Activated naive CD8-positive, alpha-beta T cell (primary cell): ENCODE results near the gene BCL10.
A peak's percentile ranks its signal among the peaks of the same experiment; 100 is the strongest.
"Not testable (repeated sequence)": the region's sequence is repeated elsewhere in the genome, so short reads cannot be mapped to it uniquely, and the experiment has no call there.

Source experiments
- H3K27ac Mint-ChIP-seq: one replicate; pipeline ENCODE4 v1.8.0; 2021; ENCODE audit warnings: mixed read lengths
- H3K27me3 Mint-ChIP-seq: one replicate; pipeline ENCODE4 v1.8.0; 2021; ENCODE audit warnings: mixed read lengths
- H3K36me3 Mint-ChIP-seq: one replicate; pipeline ENCODE4 v1.8.0; 2021; ENCODE audit warnings: mixed read lengths
- H3K4me1 Mint-ChIP-seq: one replicate; pipeline ENCODE4 v1.8.0; 2021; ENCODE audit warnings: low read depth, mixed read lengths
- H3K4me3 Mint-ChIP-seq: one replicate; pipeline ENCODE4 v1.8.0; 2021; ENCODE audit warnings: mild to moderate bottlenecking, mixed read lengths
- H3K9me3 Mint-ChIP-seq: one replicate; pipeline ENCODE4 v1.8.0; 2021; ENCODE audit warnings: low read depth, mixed read lengths

Gene BCL10

GRCh38 chr1:85262985-85263384 lies 13.4 kb downstream of the BCL10 start:
- H3K4me1 Mint-ChIP-seq = peaks cover 17% of the 10 kb centered on the region
- H3K27ac Mint-ChIP-seq = no peak overlapping the region
- H3K36me3 Mint-ChIP-seq = peaks cover 4% of the 10 kb centered on the region
- H3K9me3 Mint-ChIP-seq = no peaks in the 10 kb centered on the region
- no peak overlapping the region for H3K4me3 Mint-ChIP-seq
- no peaks in the 10 kb centered on the region for H3K27me3 Mint-ChIP-seq

GRCh38 chr1:85259912-85260274 lies 16.5 kb downstream of the BCL10 start:
- Mint-ChIP-seq H3K9me3 (no peaks in the 10 kb centered on the region), H3K27me3 (no peaks in the 10 kb centered on the region), H3K36me3 (peaks cover 14% of the 10 kb centered on the region), H3K4me3 (peak overlapping the region; percentile 96), H3K27ac (peak overlapping the region; percentile 80), H3K4me1 (peaks cover 37% of the 10 kb centered on the region)

DNA sequence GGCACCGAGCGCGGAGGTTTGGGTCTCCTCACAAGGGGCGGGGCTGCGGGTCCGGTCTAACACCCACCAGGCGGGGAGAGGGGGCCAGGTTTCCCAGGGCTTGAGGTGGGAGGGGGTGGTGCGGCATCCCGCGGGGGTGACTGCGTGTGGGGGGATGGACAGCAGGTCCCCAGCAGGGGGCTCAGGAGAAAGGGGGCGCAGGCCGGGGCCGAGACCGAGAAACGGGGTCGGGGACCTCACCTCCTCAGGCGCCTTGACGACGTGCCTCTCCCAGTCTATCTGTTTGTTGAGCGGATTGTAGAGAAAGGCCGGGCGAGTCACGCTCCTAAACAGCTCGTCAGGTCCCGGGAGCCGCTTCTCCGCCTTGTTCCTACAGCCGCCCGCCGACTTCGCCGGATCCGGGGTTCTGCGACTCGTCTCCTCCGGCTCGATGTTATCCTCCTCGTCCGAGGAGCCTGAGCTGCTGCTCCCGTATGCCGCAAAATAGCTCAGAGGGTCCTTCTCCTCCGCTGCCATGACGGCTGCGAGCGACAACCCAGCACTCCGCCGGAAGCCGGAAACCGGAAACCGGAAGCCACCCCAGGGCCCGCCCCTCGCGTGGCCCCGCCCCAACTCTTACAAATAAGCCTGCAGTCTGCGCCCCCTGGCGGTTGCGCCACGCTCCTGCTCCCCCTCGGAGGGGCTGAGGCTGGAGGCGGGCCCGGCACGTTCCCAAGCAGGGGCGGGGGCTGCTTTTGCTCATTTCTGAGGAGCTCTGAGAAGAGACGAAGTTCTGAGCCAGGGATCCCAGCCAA lies 17.1 kb downstream of the BCL10 start, which contains the start of gene C1orf52:
C1orf52 (minus strand) TSS at position 545 of the 794 bp plus-strand sequence; CDS start at position 516, 29 bp downstream.
- no peaks in the 10 kb centered on the region for H3K27me3 Mint-ChIP-seq
- peak within 1 kb of the TSS; percentile 94 for H3K27ac Mint-ChIP-seq
- H3K9me3 Mint-ChIP-seq = no peaks in the 10 kb centered on the region
- H3K4me1 Mint-ChIP-seq = peaks cover 39% of the 10 kb centered on the region
- H3K36me3 Mint-ChIP-seq = peaks cover 12% of the 10 kb centered on the region
- peak within 1 kb of the TSS; percentile 96 for H3K4me3 Mint-ChIP-seq

DNA sequence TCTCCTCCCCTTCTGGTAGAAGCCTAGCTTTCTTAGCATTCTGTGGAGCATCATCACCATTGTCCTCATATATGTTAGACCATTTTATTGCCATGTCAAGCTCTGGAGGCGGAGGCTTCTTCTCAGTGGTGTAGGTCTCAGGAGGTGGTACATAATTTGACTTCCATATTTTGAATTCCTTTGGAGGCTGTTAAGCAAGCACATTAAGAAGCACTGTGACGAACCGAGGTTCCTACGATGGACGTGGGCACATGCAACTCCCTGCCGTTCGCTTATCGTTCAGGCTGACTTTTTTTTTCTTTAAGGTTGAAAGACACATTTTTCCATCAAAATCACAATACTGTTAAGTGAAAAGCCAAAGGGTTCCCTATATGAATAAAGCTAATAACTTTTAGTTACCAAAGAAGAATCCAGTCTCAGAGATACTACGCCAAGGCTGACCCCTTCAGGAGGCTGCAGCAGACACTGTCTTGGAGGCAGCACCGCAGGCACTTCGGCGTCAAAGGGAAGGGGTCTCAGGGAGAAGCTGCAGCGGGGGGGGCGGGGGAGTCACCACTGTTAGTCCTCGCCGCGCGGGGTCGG lies 17.8 kb downstream of the BCL10 start:
- Mint-ChIP-seq H3K36me3 (peaks cover 10% of the 10 kb centered on the region), H3K4me1 (peaks cover 43% of the 10 kb centered on the region), H3K9me3 (no peaks in the 10 kb centered on the region), H3K4me3 (peak overlapping the region; percentile 96), H3K27me3 (no peaks in the 10 kb centered on the region), H3K27ac (peak overlapping the region; percentile 88)

DNA sequence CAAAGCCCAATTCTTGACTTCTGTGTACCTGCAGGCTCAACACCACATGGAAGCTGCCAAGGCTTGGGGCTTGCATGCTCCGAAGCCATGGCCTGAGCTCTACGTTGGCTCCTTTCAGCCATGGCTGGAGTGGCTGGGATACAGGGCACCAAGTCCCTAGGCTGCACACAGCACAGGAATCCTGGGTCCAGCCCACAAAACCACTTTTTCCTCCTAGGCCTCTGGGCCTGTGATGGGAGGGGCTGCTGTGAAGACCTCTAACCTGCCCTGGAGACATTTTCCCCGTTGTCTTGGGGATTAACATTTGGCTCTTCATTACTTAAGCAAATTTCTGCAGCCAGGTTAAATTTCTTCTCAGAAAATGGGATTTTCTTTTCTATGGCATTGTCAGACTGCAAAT lies 27.4 kb downstream of the BCL10 start:
- peaks cover 18% of the 10 kb centered on the region for H3K4me1 Mint-ChIP-seq
- not testable (repeated sequence) for H3K27me3 Mint-ChIP-seq, H3K9me3 Mint-ChIP-seq, H3K27ac Mint-ChIP-seq, H3K4me3 Mint-ChIP-seq, H3K36me3 Mint-ChIP-seq

GRCh38 chr1:85245891-85246290 lies 30.5 kb downstream of the BCL10 start:
- Mint-ChIP-seq H3K9me3 (no peaks in the 10 kb centered on the region), H3K36me3 (peaks cover 3% of the 10 kb centered on the region), H3K27me3 (no peaks in the 10 kb centered on the region), H3K27ac (no peak overlapping the region), H3K4me3 (no peak overlapping the region), H3K4me1 (peaks cover 7% of the 10 kb centered on the region)

DNA sequence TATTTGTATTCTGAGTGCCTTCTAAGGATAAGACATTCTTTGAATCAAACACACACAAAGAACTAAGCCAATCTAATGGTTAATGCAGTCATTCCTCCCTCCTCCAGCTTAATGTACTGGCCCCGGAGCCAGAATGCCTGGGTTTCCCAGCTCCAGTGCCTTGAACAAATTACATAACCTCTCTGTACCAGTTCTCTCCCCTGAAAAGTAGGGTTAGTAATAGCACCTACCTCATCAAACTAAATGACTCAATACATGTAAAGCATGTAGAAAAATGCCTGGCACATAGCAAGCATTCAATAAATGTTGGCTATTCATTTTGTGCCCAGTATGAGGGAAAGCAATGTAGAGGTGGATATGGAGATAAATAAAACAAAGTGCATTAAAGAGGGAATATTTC lies 31.0 kb downstream of the BCL10 start:
- H3K4me3 Mint-ChIP-seq = no peak overlapping the region
- peaks cover 12% of the 10 kb centered on the region for H3K4me1 Mint-ChIP-seq
- peaks cover 3% of the 10 kb centered on the region for H3K36me3 Mint-ChIP-seq
- no peaks in the 10 kb centered on the region for H3K9me3 Mint-ChIP-seq
- H3K27me3 Mint-ChIP-seq = no peaks in the 10 kb centered on the region
- no peak overlapping the region for H3K27ac Mint-ChIP-seq

DNA sequence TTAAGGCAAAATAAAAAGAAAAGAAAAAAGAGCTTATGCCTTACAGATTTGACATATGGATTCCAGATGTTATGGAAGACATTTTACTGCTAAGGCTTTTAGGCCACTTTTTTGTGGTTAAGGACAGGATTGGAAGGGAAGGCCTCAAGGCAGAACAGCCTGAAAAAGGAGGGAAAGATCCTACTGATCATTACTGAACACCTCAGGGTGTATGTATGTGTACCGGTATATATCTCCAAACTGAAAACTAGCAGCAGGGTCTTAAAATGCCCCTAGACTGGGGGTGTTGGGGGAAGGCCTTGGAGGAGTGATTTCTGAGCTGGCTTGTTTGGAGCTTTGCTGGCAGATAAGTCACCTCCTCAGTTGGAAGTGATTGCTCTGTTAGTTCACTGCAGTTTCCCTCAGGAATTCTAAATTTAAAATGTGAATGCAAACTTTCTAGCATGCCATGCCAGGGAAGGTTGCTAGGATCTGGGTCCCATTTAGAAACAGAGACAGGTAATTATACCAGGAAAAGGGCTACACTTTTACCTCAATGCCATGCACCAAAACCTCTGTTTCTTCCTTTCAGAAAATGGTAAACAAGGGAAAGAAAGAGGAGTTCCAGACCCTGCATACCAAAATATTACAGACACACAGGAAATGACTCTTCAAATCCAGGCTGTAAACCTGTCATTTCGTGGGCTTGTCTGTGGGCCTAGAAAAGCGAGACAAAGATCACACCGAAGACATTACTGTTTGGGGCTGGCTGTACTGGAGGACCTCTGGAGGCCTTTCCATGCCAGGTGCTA lies 32.0 kb downstream of the BCL10 start:
- no peaks in the 10 kb centered on the region for H3K27me3 Mint-ChIP-seq
- no peak overlapping the region for H3K4me3 Mint-ChIP-seq
- peaks cover 6% of the 10 kb centered on the region for H3K36me3 Mint-ChIP-seq
- no peaks in the 10 kb centered on the region for H3K9me3 Mint-ChIP-seq
- H3K27ac Mint-ChIP-seq = no peak overlapping the region
- H3K4me1 Mint-ChIP-seq = peaks cover 19% of the 10 kb centered on the region

DNA sequence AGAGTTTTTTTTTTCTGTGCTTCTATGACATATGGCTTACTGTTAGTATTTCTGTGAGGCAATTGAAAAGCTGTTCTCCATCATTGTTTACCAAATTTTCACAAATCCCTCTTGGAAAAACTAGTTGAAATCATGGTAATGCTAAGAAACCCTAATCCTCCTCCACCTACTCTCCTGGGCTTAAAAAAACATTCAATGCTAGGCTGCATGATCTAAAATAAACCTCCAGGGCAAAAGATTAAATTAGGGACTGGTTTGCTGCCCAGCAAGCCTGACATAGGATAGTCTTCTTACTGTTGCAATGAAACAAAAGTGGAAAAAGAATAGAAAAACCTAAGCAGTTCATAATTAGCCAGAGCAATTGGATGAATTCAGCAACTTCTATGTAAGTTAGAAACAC lies 33.1 kb downstream of the BCL10 start:
- Mint-ChIP-seq H3K9me3 (no peaks in the 10 kb centered on the region), H3K27me3 (no peaks in the 10 kb centered on the region), H3K4me1 (peaks cover 19% of the 10 kb centered on the region), H3K36me3 (peaks cover 4% of the 10 kb centered on the region), H3K27ac (no peak overlapping the region), H3K4me3 (no peak overlapping the region)

- Mint-ChIP-seq H3K36me3 (peaks cover 4% of the 10 kb centered on the region), H3K4me1 (peaks cover 19% of the 10 kb centered on the region)
These were observed 35.8 kb downstream of the BCL10 start for GRCh38 chr1:85240643-85241042.

GRCh38 chr1:85240174-85240601 lies 36.2 kb downstream of the BCL10 start:
- Mint-ChIP-seq H3K4me3 (no peak overlapping the region), H3K27me3 (peaks cover 5% of the 10 kb centered on the region), H3K27ac (no peak overlapping the region), H3K36me3 (peaks cover 4% of the 10 kb centered on the region), H3K9me3 (no peaks in the 10 kb centered on the region), H3K4me1 (peaks cover 19% of the 10 kb centered on the region)

More at GRCh38 chr1:85240643-85241042, 35.8 kb downstream of the BCL10 start:
- Mint-ChIP-seq H3K27ac (no peak overlapping the region), H3K4me3 (no peak overlapping the region), H3K9me3 (no peaks in the 10 kb centered on the region), H3K27me3 (peaks cover 5% of the 10 kb centered on the region)

GRCh38 chr1:85237613-85238012 lies 38.8 kb downstream of the BCL10 start:
- peaks cover 16% of the 10 kb centered on the region for H3K4me1 Mint-ChIP-seq

DNA sequence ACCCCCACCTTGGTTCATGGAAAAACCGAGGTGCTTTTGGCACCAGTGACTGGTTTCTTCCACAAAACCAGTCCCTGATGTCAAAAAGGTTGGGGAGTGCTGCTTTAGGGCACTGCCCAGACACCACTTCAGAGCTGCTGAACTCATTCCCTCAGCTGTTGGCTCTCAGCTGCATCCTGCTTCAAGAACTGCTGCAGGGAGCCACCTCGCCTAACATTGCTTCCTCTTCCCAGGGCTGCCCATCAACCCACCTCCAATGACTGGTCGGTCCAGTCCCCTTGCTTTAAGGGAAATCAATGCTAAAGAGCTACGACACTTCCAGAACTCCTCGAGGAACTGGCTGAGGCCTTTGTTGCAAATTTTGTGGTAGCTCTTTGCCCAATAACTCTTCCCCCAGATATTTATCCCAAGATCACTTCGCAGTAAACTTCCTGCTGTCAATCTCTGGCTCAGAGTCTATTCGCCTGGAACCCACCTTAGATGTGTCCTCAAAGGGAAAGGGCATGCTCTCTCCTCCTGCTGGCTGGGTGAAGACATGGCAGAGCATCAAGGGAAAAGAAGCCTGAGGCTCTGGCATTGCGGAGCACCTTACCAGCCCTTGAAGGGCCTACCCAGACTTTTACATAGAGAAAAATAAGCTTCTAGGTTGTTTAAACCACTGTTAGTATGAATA lies 46.0 kb downstream of the BCL10 start:
- Mint-ChIP-seq H3K9me3 (no peaks in the 10 kb centered on the region), H3K4me1 (no peaks in the 10 kb centered on the region), H3K27me3 (peaks cover 2% of the 10 kb centered on the region), H3K4me3 (no peak overlapping the region), H3K36me3 (no peaks in the 10 kb centered on the region), H3K27ac (no peak overlapping the region)

More at GRCh38 chr1:85237613-85238012, 38.8 kb downstream of the BCL10 start:
- Mint-ChIP-seq H3K27me3 (peaks cover 5% of the 10 kb centered on the region), H3K4me3 (no peak overlapping the region), H3K36me3 (peaks cover 4% of the 10 kb centered on the region), H3K9me3 (no peaks in the 10 kb centered on the region), H3K27ac (no peak overlapping the region)

- H3K4me3 Mint-ChIP-seq = no peak overlapping the region
- H3K27ac Mint-ChIP-seq = no peak overlapping the region
- no peaks in the 10 kb centered on the region for H3K36me3 Mint-ChIP-seq
- H3K27me3 Mint-ChIP-seq = peaks cover 2% of the 10 kb centered on the region
- no peaks in the 10 kb centered on the region for H3K9me3 Mint-ChIP-seq
- H3K4me1 Mint-ChIP-seq = no peaks in the 10 kb centered on the region
These were observed 46.8 kb downstream of the BCL10 start for GRCh38 chr1:85229574-85230097.
